ENCODE results near the gene MAP3K20. TPM values are rescaled to one million over a fixed set of nuclear protein-coding genes. Genes with fewer than 3 reads are reported as not detected.

Gene MAP3K20
- total RNA-seq, 1 donor: 68.2 TPM

DNA sequence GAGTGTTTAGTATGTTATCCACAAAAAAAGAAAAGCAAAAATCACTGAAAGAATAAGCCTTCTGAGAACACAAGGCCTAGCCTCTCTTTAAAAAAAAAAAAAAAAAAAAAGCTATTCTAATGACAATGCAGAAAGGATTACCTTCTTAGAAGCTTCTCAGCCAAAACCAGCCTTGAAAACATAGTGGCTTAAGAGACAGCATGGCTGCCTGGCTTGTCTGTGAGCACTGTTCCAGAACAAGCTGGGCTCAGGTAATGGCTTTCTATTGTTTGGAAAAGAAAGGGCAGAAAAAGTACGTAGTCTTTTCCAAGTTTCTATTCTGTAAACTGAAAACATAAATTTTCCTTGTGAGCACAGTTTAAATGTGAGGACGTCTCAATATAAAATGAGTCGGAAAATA, 119.5 kb downstream of the MAP3K20 start:
- TF ChIP-seq, protein P1, sequence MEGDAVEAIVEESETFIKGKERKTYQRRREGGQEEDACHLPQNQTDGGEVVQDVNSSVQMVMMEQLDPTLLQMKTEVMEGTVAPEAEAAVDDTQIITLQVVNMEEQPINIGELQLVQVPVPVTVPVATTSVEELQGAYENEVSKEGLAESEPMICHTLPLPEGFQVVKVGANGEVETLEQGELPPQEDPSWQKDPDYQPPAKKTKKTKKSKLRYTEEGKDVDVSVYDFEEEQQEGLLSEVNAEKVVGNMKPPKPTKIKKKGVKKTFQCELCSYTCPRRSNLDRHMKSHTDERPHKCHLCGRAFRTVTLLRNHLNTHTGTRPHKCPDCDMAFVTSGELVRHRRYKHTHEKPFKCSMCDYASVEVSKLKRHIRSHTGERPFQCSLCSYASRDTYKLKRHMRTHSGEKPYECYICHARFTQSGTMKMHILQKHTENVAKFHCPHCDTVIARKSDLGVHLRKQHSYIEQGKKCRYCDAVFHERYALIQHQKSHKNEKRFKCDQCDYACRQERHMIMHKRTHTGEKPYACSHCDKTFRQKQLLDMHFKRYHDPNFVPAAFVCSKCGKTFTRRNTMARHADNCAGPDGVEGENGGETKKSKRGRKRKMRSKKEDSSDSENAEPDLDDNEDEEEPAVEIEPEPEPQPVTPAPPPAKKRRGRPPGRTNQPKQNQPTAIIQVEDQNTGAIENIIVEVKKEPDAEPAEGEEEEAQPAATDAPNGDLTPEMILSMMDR (IDR thresholded peaks at IDR 0.05; ENCODE audit: insufficient read depth, low read length): no peak
- DNase-seq (ENCODE audit: low read depth): no peak
- no peak overlapping the region for H3K4me3 ChIP-seq (ENCODE audit: low read depth, low read length)

DNA sequence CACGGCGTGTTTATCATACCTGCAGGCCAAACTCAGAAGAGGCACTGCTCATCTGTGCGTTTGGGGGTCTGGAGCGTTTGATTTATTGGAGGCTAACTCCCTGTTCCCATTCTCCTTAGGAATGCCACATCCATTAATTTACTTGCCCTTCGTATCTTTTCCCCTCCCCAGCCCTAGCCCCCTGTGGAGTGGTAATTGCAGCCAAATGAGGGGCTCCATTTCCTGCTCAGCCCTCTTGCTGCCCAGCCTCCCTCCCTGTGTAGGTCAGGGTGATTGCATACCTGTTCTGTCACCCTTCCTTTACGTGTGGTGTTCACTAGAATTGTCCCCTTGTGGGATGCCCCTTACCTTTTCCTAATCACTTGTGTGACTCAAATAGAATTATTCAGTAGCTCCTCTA, 120.4 kb downstream of the MAP3K20 start:
- no peak overlapping the region for H3K4me3 ChIP-seq (ENCODE audit: low read depth, low read length)
- TF ChIP-seq, protein P1 (IDR thresholded peaks at IDR 0.05; ENCODE audit: insufficient read depth, low read length): no peak
- DNase-seq (ENCODE audit: low read depth): no peak

DNA sequence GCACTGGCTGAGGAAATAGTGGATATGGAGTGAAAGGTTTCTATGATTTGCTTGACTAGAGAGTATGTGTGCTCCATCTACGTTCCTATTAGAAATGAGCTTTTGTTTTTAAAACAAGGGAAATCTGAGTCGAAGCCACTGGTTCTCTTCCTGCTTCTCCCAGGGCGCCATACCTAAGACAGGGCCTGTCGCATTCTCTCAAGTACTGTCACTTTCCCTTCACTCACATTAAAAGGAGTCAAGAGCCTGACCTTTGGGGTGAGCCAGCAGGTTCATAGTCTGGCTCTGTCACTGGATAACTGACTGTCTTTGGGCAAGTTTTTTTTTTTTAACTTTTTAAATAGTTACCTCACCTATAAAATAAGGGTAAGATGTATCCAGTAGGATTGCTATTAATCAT, 121.0 kb downstream of the MAP3K20 start:
- no peak for DNase-seq (ENCODE audit: low read depth)
- H3K4me3 ChIP-seq (ENCODE audit: low read depth, low read length): no peak overlapping the region
- TF ChIP-seq, protein P1 (IDR thresholded peaks at IDR 0.05; ENCODE audit: insufficient read depth, low read length): no peak

- TF ChIP-seq, protein P1 (IDR thresholded peaks at IDR 0.05; ENCODE audit: insufficient read depth, low read length): no peak
- H3K4me3 ChIP-seq (ENCODE audit: low read depth, low read length): no peak overlapping the region
- DNase-seq (ENCODE audit: low read depth): no peak
Observed at GRCh38 chr2:173198327-173198726, 122.7 kb downstream of the MAP3K20 start.

DNA sequence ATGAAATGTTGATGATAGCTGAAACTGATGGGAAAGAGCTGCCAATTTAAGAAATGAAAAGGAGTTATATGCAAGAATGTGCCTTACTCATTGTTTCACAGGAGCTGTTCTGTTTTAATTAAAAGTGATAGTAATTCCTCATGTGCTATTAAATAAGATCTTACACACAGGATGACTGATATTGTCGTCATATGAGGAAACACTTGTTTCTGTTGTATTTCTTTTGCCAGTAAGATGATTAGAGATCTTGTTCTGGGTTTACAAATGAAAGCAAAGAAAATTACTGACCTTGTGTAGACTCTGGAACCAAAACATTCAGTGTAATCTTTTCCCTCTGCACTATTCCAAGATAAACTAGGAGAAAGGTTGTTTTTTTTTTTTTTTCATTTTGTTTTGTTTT, 123.6 kb downstream of the MAP3K20 start:
- DNase-seq (ENCODE audit: low read depth): peak; percentile 45
- TF ChIP-seq, protein P1 (IDR thresholded peaks at IDR 0.05; ENCODE audit: insufficient read depth, low read length): no peak
- no peak overlapping the region for H3K4me3 ChIP-seq (ENCODE audit: low read depth, low read length)

- TF ChIP-seq, protein P1 (IDR thresholded peaks at IDR 0.05; ENCODE audit: insufficient read depth, low read length): no peak
- H3K4me3 ChIP-seq (ENCODE audit: low read depth, low read length): no peak overlapping the region
- no peak for DNase-seq (ENCODE audit: low read depth)
Observed at GRCh38 chr2:173202570-173202969, 126.9 kb downstream of the MAP3K20 start.

GRCh38 chr2:173204316-173204715, 128.7 kb downstream of the MAP3K20 start:
- TF ChIP-seq, protein P1 (IDR thresholded peaks at IDR 0.05; ENCODE audit: insufficient read depth, low read length): no peak
- no peak overlapping the region for H3K4me3 ChIP-seq (ENCODE audit: low read depth, low read length)
- peak; percentile 34 for DNase-seq (ENCODE audit: low read depth)

Measured in fibroblast of the aortic adventitia (primary cell).